HG02885 (cell line): ENCODE data around the gene MSANTD7.

ENCODE experiments used
- ATAC-seq: cut with Tn5 transposase; IDR thresholded peaks from one replicate; pipeline ENCODE4 v1.9.1; 2021; ENCODE audit warnings: mild to moderate bottlenecking; ENCODE audit not compliant: unreplicated experiment, poor library complexity

The MSANTD7 gene

DNA sequence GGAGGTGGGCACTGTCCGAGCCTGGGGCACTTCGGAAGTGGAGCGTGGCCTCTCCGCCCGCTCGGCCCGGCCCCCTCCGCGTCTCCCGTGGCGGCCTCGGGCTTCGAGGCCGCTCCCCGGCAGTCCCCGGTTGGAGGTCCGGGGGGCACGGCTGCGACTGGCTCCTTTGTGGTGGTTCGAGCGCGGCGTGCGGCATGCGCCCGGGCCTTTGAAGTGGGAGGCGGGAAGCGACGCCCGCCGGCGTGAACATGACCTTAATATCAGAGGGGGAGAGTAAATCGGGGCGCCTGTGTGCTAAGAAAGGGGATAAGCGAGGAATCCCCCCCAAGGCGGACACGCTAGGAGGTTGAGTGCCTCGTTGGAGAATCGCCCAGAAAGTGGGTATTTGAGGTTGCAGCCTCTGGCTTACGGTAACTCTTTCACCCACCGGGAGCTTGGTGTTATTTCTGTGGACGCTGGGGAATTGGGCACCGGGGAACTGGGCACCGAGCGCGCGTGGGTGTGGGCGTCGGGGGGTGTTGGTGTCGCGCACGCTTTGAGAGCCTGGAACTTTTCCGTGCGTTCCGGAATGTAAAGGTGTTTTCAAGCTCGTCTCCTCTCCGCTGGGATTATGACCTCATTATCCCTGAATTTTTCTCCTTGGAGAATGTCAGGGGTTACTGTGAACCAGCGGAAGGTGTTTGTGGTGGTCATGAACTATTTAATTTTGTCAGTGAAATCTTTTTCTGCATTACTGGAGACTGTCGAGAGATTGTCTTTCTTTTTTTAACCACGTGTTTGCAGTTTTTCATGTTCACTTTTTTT, 41.2 kb downstream of the MSANTD7 start:
- ATAC-seq, result peak; percentile 22

DNA sequence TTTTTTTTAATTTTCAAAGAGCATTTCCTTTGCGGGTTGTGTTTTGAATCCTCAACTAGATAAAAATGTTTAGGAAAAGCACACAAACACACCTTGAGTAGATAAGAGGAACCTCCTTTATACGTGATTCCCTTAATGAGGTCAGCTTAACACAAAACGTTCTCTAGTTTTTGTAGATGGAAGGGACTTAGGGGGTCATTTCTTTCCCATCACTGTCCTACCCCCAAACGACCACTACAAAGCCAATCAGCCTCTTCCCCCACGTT, 41.8 kb downstream of the MSANTD7 start:
- ATAC-seq, result no peak

DNA sequence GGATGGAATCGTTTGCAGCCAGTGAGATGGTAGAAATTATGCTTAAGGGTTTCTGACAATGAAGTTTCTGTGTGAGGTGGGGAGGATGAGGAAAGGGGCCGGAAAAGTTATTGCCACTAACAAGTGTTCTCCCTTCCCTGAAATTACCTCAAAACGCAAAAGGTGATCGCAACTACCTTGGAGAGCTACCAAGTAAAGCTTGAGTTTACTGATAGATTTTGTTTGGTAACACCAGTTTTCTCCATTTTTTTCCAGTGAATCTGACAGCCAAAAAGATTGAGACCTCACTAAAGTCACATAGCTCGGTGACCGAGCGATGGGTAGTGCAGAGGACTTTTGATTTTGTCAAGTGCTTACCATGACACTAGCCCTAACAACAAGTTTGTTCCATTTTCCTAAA, 42.1 kb downstream of the MSANTD7 start:
- no peak for ATAC-seq

DNA sequence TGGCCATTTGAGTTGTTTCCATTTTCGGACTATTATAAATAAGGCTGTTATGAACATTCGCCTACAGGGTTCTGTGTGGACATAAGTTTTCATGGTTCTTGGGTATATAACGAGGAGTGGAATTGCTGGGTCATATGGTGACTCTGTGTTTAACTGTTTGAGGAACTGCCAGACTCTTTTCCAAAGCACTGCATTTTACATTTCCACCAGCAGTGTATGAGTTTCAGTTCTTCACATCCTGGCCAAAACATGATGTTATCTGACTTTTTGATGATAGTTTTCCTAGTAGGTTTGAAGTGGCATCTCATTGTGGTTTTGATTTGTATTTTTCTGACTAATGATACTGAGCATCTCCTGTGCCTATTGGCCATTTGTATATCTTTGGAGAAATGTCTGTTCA, 46.0 kb downstream of the MSANTD7 start:
- no peak for ATAC-seq
